K562 treated with DMSO at 1 percent for 12 hours (cell line): ENCODE results near the gene PAPSS2. TPM values are rescaled to one million over a fixed set of nuclear protein-coding genes. Genes with fewer than 3 reads are reported as not detected.

Experiments
- total RNA-seq: library from RNA; unstranded; fragments of 300-600 nt; gene quantifications from 2 replicates; pipeline ENCODE4 v1.2.3, GENCODE V29; 2022; ENCODE audit not compliant: insufficient read depth

Gene PAPSS2
- total RNA-seq: not detected in 2 replicates

DNA sequence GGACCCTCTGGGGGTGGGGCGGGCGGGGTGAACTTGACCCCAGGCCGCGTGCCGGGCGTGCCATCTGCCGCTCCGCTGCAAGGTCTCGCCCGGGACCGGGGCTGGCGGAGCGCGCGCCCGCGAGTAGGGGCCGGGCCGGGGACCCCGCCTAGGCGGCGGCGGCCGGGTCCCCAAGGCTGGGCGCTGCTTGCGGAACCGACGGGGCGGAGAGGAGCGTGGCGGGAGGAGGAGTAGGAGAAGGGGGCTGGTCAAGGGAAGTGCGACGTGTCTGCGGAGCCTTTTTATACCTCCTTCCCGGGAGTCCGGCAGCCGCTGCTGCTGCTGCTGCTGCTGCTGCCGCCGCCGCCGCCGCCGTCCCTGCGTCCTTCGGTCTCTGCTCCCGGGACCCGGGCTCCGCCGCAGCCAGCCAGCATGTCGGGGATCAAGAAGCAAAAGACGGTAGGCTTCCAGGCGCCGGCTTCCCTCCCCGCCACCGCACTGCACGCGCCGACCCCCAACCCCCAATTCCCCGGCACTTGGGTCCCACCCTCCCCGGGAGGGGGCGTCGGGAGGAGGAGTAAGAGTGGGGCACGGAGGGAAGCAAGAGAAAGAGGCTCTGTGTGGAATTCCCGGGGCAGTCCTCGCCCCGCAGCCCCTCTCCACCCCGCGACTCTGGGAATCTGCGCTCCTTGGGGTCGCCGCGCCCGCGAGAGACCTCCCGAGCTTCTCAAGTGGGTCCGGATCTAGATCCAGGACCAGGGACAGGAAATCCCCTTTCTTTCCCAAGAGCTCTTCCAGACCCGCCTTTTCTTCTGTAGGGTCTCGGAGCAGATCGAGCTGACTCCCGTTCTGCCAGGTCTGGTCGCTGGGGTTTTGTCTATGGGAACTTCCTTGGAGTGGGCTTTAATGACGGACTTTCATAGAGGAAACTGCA, at the start of gene PAPSS2:
TSS of gene PAPSS2 (plus strand) at position 308 of the 913 bp plus-strand sequence. CDS start at position 412, 104 bp downstream.

Other genes starting within 250 kb of the PAPSS2 start
- gene MINPP1, start 155.0 kb upstream of the PAPSS2 start, total RNA-seq: 16.5 and 42.5 TPM in 2 replicates
- 7.9 and 16.0 TPM in 2 replicates for gene ATAD1, start 158.3 kb downstream of the PAPSS2 start, total RNA-seq
- 0.14 TPM in 1 of 2 replicates, not detected in the other for gene KLLN, start 203.7 kb downstream of the PAPSS2 start, total RNA-seq
- gene PTEN, start 203.7 kb downstream of the PAPSS2 start, total RNA-seq: 10.0 and 16.5 TPM in 2 replicates